ENCODE data around the gene MORN4. TPM values are rescaled to one million over a fixed set of nuclear protein-coding genes. Genes with fewer than 3 reads are reported as not detected.

Gene MORN4
- total RNA-seq, 4 donors from 2014 or later: 3.7 to 8.2 (median 7.1) TPM

GRCh38 chr10:97590082-97590747, 43.1 kb downstream of the MORN4 start:
- Histone ChIP-seq H3K36me3 (no peaks in the 10 kb centered on the region), H3K27me3 (no peaks in the 10 kb centered on the region), H3K4me3 (no peak overlapping the region), H3K27ac (no peak overlapping the region), H3K9me3 (no peaks in the 10 kb centered on the region), H3K4me1 (peaks cover 0 to 7% (median 0%) of the 10 kb centered on the region in 4 donors)
- WGBS, 2 donors: 80 to 84% methylated on average over 11 to 15 of the region's 15 CpGs
- no peak for DNase-seq (ENCODE audit: low spot score in 2 of 2)
- no peak for TF ChIP-seq CTCF (IDR thresholded peaks at IDR 0.05)
- TF ChIP-seq POLR2A (IDR thresholded peaks at IDR 0.05): no peak
- no peak for TF ChIP-seq EP300 (IDR thresholded peaks at IDR 0.05)

GRCh38 chr10:97589479-97589878, 43.8 kb downstream of the MORN4 start, which contains the start of gene C10orf62:
C10orf62 (plus strand) TSS chr10:97589721; CDS start chr10:97589898, 177 bp downstream.
- Histone ChIP-seq H3K27ac (no peak within 1 kb of the TSS), H3K27me3 (no peaks in the 10 kb centered on the region), H3K4me3 (no peak within 1 kb of the TSS), H3K36me3 (no peaks in the 10 kb centered on the region), H3K4me1 (peaks cover 0 to 15% (median 0%) of the 10 kb centered on the region in 4 donors), H3K9me3 (no peaks in the 10 kb centered on the region)
- no peak for DNase-seq (ENCODE audit: low spot score in 2 of 2)
- TF ChIP-seq CTCF (IDR thresholded peaks at IDR 0.05) (no peak), POLR2A (IDR thresholded peaks at IDR 0.05) (no peak), EP300 (IDR thresholded peaks at IDR 0.05) (no peak)
- WGBS, 2 donors: 27 to 52% methylated on average over 2 of the region's 3 CpGs

- TF ChIP-seq POLR2A (IDR thresholded peaks at IDR 0.05) (no peak), CTCF (IDR thresholded peaks at IDR 0.05) (no peak), EP300 (IDR thresholded peaks at IDR 0.05) (no peak)
- 89% methylated on average over 2 of the region's 2 CpGs for WGBS, 2 donors
- no peak for DNase-seq (ENCODE audit: low spot score in 2 of 2)
- H3K36me3 ChIP-seq: no peaks in the 10 kb centered on the region
- no peak overlapping the region for H3K27ac ChIP-seq
- H3K4me1 ChIP-seq: peaks cover 0 to 17% (median 0%) of the 10 kb centered on the region in 4 donors
- H3K27me3 ChIP-seq: no peaks in the 10 kb centered on the region
- no peak overlapping the region for H3K4me3 ChIP-seq
- H3K9me3 ChIP-seq: no peaks in the 10 kb centered on the region
Measured at GRCh38 chr10:97587183-97587582, 46.1 kb downstream of the MORN4 start.

GRCh38 chr10:97585439-97585811, 47.9 kb downstream of the MORN4 start:
- Histone ChIP-seq H3K36me3 (no peaks in the 10 kb centered on the region), H3K27ac (no peak overlapping the region), H3K4me3 (no peak overlapping the region), H3K4me1 (peaks cover 0 to 17% (median 0%) of the 10 kb centered on the region in 4 donors), H3K9me3 (no peaks in the 10 kb centered on the region), H3K27me3 (no peaks in the 10 kb centered on the region)
- TF ChIP-seq CTCF (IDR thresholded peaks at IDR 0.05): no peak
- TF ChIP-seq EP300 (IDR thresholded peaks at IDR 0.05): no peak
- no peak for TF ChIP-seq POLR2A (IDR thresholded peaks at IDR 0.05)
- DNase-seq (ENCODE audit: low spot score in 2 of 2): no peak
- WGBS, 2 donors: 77 to 85% methylated on average over 5 of the region's 5 CpGs

GRCh38 chr10:97584798-97585438, 48.4 kb downstream of the MORN4 start:
- peak overlapping the region in 2 of 4 donors; percentile 16 to 69 for H3K27ac ChIP-seq
- peak overlapping the region in 1 of 4 donors; percentile 15 for H3K4me3 ChIP-seq
- DNase-seq (ENCODE audit: low spot score in 2 of 2): no peak
- H3K27me3 ChIP-seq: no peaks in the 10 kb centered on the region
- no peaks in the 10 kb centered on the region for H3K9me3 ChIP-seq
- WGBS, 2 donors: 93% methylated on average over 5 of the region's 5 CpGs
- H3K36me3 ChIP-seq: no peaks in the 10 kb centered on the region
- peaks cover 0 to 17% (median 0%) of the 10 kb centered on the region in 4 donors for H3K4me1 ChIP-seq
- TF ChIP-seq POLR2A (IDR thresholded peaks at IDR 0.05) (no peak), EP300 (IDR thresholded peaks at IDR 0.05) (no peak), CTCF (IDR thresholded peaks at IDR 0.05) (no peak)

Data from tibial nerve (tissue), 4 donors.